Effector memory CD4-positive, alpha-beta T cell (primary cell): ENCODE results near the gene JPH4.
A peak's percentile ranks its signal among the peaks of the same experiment; 100 is the strongest.
"Not testable (repeated sequence)": the region's sequence is repeated elsewhere in the genome, so short reads cannot be mapped to it uniquely, and the experiment has no call there.

Experiments
- DNase-seq, 3 donors: peaks; one replicate each; pipeline ENCODE4 v3.0.0-alpha.2; 2020
- H3K27ac ChIP-seq: 2 replicates; pipeline ENCODE4 v1.7.0; 2013; ENCODE audit warnings: mild to moderate bottlenecking, low read length, moderate library complexity; ENCODE audit not compliant: insufficient read depth, poor library complexity, severe bottlenecking
- H3K27me3 ChIP-seq: replicated peaks from 2 replicates; pipeline ENCODE4 v1.7.0; 2013; ENCODE audit warnings: mild to moderate bottlenecking, low read length; ENCODE audit not compliant: insufficient read depth, control insufficient read depth, poor library complexity, severe bottlenecking
- H3K36me3 ChIP-seq: 2 replicates; pipeline ENCODE4 v1.7.0; 2013; ENCODE audit warnings: mild to moderate bottlenecking, low read length, moderate library complexity; ENCODE audit not compliant: control insufficient read depth, insufficient read depth
- H3K4me1 ChIP-seq: 2 replicates; pipeline ENCODE4 v1.7.0; 2013; ENCODE audit warnings: low read length, mild to moderate bottlenecking; ENCODE audit not compliant: control insufficient read depth, insufficient read depth, poor library complexity, severe bottlenecking
- H3K4me3 ChIP-seq: 2 replicates; pipeline ENCODE4 v1.7.0; 2013; ENCODE audit warnings: low read length, low read depth, mild to moderate bottlenecking; ENCODE audit not compliant: insufficient read depth, poor library complexity, severe bottlenecking
- H3K9me3 ChIP-seq: 2 replicates; pipeline ENCODE4 v1.7.0; 2013; ENCODE audit warnings: mild to moderate bottlenecking, low read length, moderate library complexity; ENCODE audit not compliant: control insufficient read depth

Gene JPH4

GRCh38 chr14:23600806-23601205, 22.2 kb upstream of the JPH4 start:
- no peaks in the 10 kb centered on the region for H3K4me1 ChIP-seq
- no peak for DNase-seq
- no peak overlapping the region for H3K27ac ChIP-seq
- no peaks in the 10 kb centered on the region for H3K9me3 ChIP-seq
- H3K4me3 ChIP-seq = no peak overlapping the region
- H3K36me3 ChIP-seq = no peaks in the 10 kb centered on the region
- no peaks in the 10 kb centered on the region for H3K27me3 ChIP-seq

DNA sequence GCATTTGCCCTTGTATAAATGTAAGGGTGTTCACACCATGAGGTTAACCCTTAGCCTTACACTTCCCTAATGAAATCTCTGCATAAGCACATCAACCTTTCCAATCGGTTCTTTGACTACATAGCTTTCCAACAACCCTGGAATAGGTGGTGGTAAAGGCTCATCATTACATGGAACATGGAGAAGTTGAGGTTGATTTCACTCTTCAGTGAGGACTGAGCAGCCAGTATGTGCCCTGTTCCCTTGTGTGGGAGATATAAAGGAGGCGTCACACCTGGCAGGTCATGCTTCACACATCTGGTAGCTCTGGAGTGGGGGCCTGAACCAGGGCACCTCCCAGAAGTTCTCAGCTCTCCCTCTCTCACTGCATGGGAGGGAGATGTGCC, 21.7 kb upstream of the JPH4 start:
- Histone ChIP-seq H3K9me3 (no peaks in the 10 kb centered on the region), H3K27me3 (no peaks in the 10 kb centered on the region), H3K27ac (no peak overlapping the region), H3K4me3 (no peak overlapping the region), H3K36me3 (no peaks in the 10 kb centered on the region), H3K4me1 (no peaks in the 10 kb centered on the region)
- DNase-seq = no peak

DNA sequence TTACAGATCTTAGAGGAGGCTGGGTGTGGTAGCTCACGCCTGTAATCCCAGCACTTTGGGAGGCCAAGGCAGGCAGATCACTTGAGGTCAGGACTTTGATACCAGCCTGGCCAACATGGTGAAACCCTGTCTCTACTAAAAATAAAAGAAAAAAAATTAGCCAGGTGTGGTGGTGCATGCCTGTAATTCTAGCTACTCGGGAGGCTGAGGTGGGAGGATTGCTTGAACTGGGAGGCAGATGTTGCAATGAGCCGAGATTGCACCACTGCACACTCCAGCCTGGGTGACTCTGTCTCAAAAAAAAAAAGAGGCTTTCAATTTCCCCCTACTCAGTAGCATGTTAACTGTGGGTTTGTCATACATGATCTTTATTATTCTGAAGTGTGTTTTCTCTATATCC, 15.6 kb upstream of the JPH4 start:
- H3K9me3 ChIP-seq, H3K4me3 ChIP-seq, DNase-seq, H3K27ac ChIP-seq, H3K27me3 ChIP-seq, H3K4me1 ChIP-seq, H3K36me3 ChIP-seq: not testable (repeated sequence)

DNA sequence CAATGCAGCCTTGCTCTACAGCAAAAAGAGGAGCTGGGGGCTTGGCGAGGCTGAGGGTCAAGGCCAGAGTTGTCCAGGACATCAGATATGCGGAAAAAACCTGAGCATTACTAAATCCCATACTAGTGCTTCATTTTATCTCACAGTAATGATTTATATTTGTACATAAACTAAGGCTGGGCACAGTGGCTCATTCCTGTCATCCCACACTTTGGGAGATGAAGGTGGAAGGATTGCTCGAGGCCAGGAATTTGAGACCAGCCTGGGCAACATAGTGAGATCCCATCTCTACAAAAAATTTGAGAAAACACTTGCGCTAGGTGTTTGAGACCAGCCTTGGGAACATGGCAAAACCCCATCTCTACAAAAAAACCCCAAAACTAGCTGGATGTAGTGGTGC, 11.6 kb upstream of the JPH4 start:
- H3K27me3 ChIP-seq = no peaks in the 10 kb centered on the region
- H3K4me1 ChIP-seq = peaks cover 3% of the 10 kb centered on the region
- no peak for DNase-seq

GRCh38 chr14:23589606-23590005, 11.0 kb upstream of the JPH4 start:
- no peaks in the 10 kb centered on the region for H3K36me3 ChIP-seq
- H3K9me3 ChIP-seq = no peaks in the 10 kb centered on the region
- H3K27me3 ChIP-seq = no peaks in the 10 kb centered on the region
- no peak overlapping the region for H3K27ac ChIP-seq
- no peak for DNase-seq
- no peak overlapping the region for H3K4me3 ChIP-seq
- peaks cover 3% of the 10 kb centered on the region for H3K4me1 ChIP-seq

More for the DNA sequence above, 11.6 kb upstream of the JPH4 start:
- Histone ChIP-seq H3K4me3 (no peak overlapping the region), H3K36me3 (no peaks in the 10 kb centered on the region), H3K9me3 (no peaks in the 10 kb centered on the region), H3K27ac (no peak overlapping the region)

DNA sequence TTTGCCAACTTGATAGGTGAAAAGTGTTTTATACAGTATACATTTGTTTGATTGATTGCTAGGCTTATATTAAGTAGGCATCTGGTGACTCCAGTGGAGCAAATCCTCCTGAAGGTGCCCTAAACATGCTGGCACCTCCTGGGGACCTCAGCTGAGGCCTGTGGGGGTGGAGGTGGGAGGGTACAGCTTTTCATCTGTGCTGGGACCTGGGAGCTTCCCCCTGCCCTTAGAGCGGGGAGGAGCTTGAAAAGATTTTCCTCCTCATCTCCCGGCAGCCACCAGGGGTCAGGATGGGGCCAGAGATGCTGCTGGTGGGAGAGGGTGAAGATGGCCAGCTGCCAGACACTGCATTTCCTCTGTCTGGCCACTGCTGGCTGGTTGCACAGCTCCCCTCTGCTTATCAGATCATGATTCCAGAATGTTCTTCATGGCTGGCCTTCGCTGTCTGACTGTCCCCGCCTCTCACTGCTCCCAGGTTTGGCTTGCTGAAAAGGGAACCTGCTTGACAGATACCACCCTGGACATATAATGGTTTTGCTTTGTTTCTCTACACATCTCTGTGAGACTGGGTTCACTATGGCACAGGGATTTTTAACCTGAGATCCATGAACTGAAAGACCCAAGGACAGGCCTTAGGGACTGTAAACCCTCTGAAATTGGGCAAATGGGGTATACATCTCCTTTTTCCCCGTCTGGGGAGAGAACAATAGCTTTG, 10.5 kb upstream of the JPH4 start:
- no peak overlapping the region for H3K27ac ChIP-seq
- H3K9me3 ChIP-seq = no peaks in the 10 kb centered on the region

DNA sequence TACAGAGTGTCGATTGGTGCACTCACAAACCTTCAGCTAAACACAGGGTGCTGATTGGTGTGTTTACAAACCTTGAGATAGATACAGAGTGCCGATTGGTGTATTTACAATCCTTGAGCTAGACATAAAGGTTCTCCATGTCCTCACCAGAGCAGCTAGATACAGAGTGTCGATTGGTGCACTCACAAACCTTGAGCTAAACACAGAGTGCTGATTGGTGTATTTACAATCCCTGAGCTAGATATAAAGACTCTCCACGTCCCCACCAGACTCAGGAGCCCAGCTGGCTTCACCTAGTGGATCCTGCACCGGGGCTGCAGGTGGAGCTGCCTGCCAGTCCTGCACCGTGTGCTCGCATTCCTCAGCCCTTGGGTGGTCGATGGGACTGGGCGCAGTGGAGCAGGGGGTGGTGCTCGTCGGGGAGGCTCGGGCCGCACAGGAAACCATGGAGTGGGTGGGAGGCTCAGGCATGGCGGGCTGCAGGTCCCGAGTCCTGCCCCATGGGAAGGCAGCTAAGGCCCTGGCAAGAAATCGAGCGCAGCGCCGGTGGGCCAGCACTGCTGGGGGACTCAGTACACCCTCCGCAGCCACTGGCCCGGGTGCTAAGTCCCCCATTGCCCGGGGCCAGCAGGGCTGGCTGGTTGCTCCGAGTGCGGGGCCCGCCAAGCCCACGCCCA, 6.1 kb upstream of the JPH4 start:
- not testable (repeated sequence) for H3K27me3 ChIP-seq, H3K4me3 ChIP-seq, H3K36me3 ChIP-seq, H3K27ac ChIP-seq, DNase-seq, H3K9me3 ChIP-seq, H3K4me1 ChIP-seq

More for the DNA sequence above, 10.5 kb upstream of the JPH4 start:
- no peak overlapping the region for H3K4me3 ChIP-seq
- DNase-seq = peak; percentile 61 to 76 (median 69)
- no peaks in the 10 kb centered on the region for H3K27me3 ChIP-seq
- H3K4me1 ChIP-seq = peaks cover 3% of the 10 kb centered on the region
- H3K36me3 ChIP-seq = no peaks in the 10 kb centered on the region

GRCh38 chr14:23583761-23584526, 5.4 kb upstream of the JPH4 start:
- H3K4me1 ChIP-seq, DNase-seq, H3K36me3 ChIP-seq, H3K27ac ChIP-seq, H3K4me3 ChIP-seq, H3K9me3 ChIP-seq, H3K27me3 ChIP-seq: not testable (repeated sequence)

- H3K9me3 ChIP-seq = no peaks in the 10 kb centered on the region
- H3K27ac ChIP-seq = no peak overlapping the region
- H3K27me3 ChIP-seq = peaks cover 13% of the 10 kb centered on the region
- DNase-seq = no peak
- H3K4me1 ChIP-seq = peaks cover 3% of the 10 kb centered on the region
- no peaks in the 10 kb centered on the region for H3K36me3 ChIP-seq
- H3K4me3 ChIP-seq = no peak overlapping the region
These were observed 4.5 kb upstream of the JPH4 start for GRCh38 chr14:23582906-23583760.
